ENCODE data around the gene ADAMTS2.

Gene ADAMTS2

GRCh38 chr5:179264783-179265513 lies 80.3 kb downstream of the ADAMTS2 start:
- Histone ChIP-seq H3K36me3 (ENCODE audit: control insufficient read depth, insufficient read depth, low read length) (no peaks in the 10 kb centered on the region), H3K9me3 (ENCODE audit: control insufficient read depth, low read length) (no peaks in the 10 kb centered on the region), H3K4me1 (ENCODE audit: control insufficient read depth, insufficient read depth, low read length) (peaks cover 5% of the 10 kb centered on the region), H3K27me3 (ENCODE audit: control insufficient read depth, insufficient read depth, low read length) (no peaks in the 10 kb centered on the region), H3K4me3 (ENCODE audit: low read length) (no peak overlapping the region), H3K9ac (ENCODE audit: low read length) (no peak overlapping the region)

GRCh38 chr5:179264053-179264782 lies 81.0 kb downstream of the ADAMTS2 start:
- no peak overlapping the region for H3K9ac ChIP-seq (ENCODE audit: low read length)
- H3K9me3 ChIP-seq (ENCODE audit: control insufficient read depth, low read length) = no peaks in the 10 kb centered on the region
- no peaks in the 10 kb centered on the region for H3K36me3 ChIP-seq (ENCODE audit: control insufficient read depth, insufficient read depth, low read length)
- peaks cover 5% of the 10 kb centered on the region for H3K4me1 ChIP-seq (ENCODE audit: control insufficient read depth, insufficient read depth, low read length)
- H3K27me3 ChIP-seq (ENCODE audit: control insufficient read depth, insufficient read depth, low read length) = no peaks in the 10 kb centered on the region
- no peak overlapping the region for H3K4me3 ChIP-seq (ENCODE audit: low read length)

- Histone ChIP-seq H3K4me1 (ENCODE audit: control insufficient read depth, insufficient read depth, low read length) (peaks cover 9% of the 10 kb centered on the region), H3K36me3 (ENCODE audit: control insufficient read depth, insufficient read depth, low read length) (no peaks in the 10 kb centered on the region), H3K9ac (ENCODE audit: low read length) (no peak overlapping the region), H3K4me3 (ENCODE audit: low read length) (no peak overlapping the region), H3K27me3 (ENCODE audit: control insufficient read depth, insufficient read depth, low read length) (no peaks in the 10 kb centered on the region), H3K9me3 (ENCODE audit: control insufficient read depth, low read length) (no peaks in the 10 kb centered on the region)
Observed at GRCh38 chr5:179263391-179264052, 81.7 kb downstream of the ADAMTS2 start.

DNA sequence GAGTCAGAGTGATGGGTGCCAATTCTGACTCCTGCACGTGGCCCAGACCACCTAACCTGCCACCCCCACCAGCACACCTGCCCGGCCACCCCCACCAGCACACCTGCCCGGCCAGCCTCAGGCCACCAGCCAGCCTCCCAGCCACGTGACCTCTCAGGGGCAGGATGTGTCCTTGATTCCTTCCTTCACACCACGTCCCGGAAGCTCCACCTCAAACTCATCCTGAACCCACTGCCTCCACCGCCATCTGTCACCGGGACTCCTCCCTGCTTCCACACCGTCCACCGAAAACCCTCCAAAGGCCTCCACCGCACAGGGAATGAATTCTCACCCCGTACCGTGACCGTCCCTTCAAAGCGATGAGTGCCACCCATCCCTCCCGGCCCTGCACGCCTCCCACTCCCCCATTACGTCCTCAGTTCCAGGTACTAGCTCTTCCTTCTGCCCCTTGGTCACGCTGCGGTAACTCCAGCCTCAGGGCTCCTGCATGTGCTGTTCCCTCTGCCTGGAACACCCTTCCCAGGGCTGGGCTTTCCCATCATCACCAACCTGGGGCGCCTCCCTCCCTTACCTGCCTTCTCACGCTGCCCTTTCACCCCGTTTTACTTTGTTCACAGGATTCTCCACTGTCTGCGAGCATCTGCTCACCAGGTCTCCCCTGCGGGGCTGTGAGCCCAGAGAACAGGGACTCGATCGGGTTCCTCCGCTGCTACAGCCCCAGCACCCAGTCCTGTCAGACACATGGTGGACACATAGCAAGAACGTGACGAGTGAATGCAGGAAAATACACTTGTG lies 82.9 kb downstream of the ADAMTS2 start:
- Histone ChIP-seq H3K4me3 (ENCODE audit: low read length) (no peak overlapping the region), H3K4me1 (ENCODE audit: control insufficient read depth, insufficient read depth, low read length) (peaks cover 9% of the 10 kb centered on the region), H3K9me3 (ENCODE audit: control insufficient read depth, low read length) (no peaks in the 10 kb centered on the region), H3K9ac (ENCODE audit: low read length) (no peak overlapping the region), H3K36me3 (ENCODE audit: control insufficient read depth, insufficient read depth, low read length) (no peaks in the 10 kb centered on the region), H3K27me3 (ENCODE audit: control insufficient read depth, insufficient read depth, low read length) (no peaks in the 10 kb centered on the region)

DNA sequence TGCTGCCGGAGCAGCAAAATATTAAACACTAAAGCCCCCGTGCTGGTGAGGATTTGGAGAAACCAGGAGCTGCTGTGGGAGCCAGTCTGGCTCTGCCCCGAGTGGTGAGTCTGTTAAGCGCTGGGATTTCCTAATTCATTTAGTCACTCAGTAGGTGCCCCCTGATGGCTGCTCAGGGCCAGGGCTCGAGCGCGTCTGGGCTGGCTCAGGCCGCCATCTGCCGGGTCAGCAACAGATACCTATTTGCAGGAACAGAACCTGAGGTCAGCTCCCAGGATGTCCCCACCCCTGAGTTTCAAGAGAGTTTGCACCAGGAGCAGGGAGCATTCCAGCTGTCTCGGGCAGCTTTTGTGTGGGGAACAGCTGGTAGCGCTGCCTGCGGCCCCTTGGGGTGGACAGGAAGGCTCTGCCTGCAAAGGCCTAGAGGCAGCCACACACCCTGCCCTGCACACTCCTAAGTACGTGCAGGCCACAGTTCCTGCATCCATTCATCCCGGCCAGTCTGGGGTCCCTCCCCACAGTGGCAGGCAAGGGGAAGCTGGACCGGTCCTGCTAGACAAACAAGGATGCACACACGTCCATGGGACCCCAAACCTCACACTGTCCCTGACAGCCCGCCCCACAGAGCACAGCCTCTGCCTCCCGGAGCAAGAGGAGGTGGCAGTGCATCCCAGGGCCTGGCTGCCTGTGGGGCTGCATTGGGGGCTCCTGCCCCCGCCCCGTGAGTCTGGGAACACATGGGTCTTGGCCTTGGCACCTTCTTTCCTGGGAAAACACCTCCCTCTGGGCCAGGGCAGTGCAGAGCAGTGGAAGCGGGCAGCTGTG lies 83.7 kb downstream of the ADAMTS2 start:
- Histone ChIP-seq H3K27me3 (ENCODE audit: control insufficient read depth, insufficient read depth, low read length) (no peaks in the 10 kb centered on the region), H3K9me3 (ENCODE audit: control insufficient read depth, low read length) (no peaks in the 10 kb centered on the region), H3K9ac (ENCODE audit: low read length) (no peak overlapping the region), H3K4me1 (ENCODE audit: control insufficient read depth, insufficient read depth, low read length) (peaks cover 9% of the 10 kb centered on the region), H3K4me3 (ENCODE audit: low read length) (no peak overlapping the region), H3K36me3 (ENCODE audit: control insufficient read depth, insufficient read depth, low read length) (no peaks in the 10 kb centered on the region)

DNA sequence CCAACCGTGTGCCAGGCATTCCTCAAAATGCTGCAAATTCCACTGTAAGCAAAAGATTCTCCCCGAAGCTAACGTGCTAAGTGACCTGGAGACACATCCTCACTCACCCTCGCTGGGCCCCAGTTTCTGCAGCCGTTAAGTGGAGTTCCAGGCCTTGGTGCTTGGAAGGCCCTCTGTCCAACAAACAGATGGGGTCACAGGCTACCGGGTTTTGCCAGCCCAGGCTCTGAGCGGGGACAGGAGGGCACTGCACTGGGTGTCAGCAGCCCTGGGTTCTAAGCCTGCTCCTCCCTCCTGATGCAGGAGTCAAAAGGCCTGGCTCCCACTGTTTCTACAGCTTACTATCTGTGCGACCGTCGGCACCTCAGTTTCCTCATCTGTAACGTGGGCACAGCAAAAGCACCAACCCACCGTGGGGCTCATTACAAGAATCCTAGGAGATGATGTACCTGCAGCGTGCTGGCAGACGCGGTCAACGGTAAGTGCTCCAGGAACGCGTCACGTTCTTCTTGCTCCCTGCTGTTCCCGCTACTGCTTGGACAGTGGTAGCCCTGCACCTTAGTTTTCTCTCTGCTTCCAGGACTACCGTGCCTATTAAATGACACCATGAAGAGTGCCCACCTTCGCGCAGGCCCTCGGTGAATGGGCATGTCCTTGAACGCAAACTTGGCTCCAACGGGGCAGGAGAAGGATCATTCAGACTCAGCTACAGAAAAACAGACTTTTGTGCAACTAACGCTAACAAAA lies 84.8 kb downstream of the ADAMTS2 start:
- H3K4me3 ChIP-seq (ENCODE audit: low read length) = no peak overlapping the region
- H3K4me1 ChIP-seq (ENCODE audit: control insufficient read depth, insufficient read depth, low read length) = peaks cover 9% of the 10 kb centered on the region

DNA sequence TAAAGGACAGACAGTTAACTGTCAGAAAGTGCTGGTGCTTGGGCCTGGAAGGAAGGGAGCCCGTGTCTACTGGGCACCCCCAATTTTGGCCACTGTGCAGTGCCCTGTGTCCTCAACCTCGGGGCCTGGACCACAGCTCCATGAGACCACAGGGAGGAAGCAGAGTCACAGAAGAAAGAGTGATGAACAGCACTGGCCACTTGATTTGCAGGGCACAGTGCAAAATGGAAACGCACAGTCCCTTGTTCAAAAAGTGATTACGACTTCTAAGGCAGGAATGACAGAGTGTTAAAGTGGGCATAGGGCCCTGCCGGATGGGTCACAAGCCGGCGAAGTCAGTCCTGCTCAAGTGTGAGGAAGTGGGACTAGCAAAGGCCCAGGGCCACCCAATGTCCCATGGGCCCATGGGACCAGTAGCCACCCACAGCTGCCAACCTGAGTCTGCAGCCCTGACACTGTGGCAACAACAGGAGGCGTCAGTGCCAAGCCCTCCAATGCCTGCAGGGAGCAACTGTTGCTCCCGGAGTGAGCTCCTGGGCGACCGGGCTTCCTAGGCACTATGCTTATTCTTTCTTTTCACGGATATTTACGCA lies 85.4 kb downstream of the ADAMTS2 start:
- Histone ChIP-seq H3K36me3 (ENCODE audit: control insufficient read depth, insufficient read depth, low read length) (no peaks in the 10 kb centered on the region), H3K27me3 (ENCODE audit: control insufficient read depth, insufficient read depth, low read length) (no peaks in the 10 kb centered on the region), H3K4me1 (ENCODE audit: control insufficient read depth, insufficient read depth, low read length) (peaks cover 4% of the 10 kb centered on the region), H3K9me3 (ENCODE audit: control insufficient read depth, low read length) (no peaks in the 10 kb centered on the region), H3K4me3 (ENCODE audit: low read length) (no peak overlapping the region), H3K9ac (ENCODE audit: low read length) (no peak overlapping the region)

More for the DNA sequence above, 84.8 kb downstream of the ADAMTS2 start:
- H3K27me3 ChIP-seq (ENCODE audit: control insufficient read depth, insufficient read depth, low read length) = no peaks in the 10 kb centered on the region
- H3K9ac ChIP-seq (ENCODE audit: low read length) = no peak overlapping the region
- H3K9me3 ChIP-seq (ENCODE audit: control insufficient read depth, low read length) = no peaks in the 10 kb centered on the region
- no peaks in the 10 kb centered on the region for H3K36me3 ChIP-seq (ENCODE audit: control insufficient read depth, insufficient read depth, low read length)

GRCh38 chr5:179258922-179259730 lies 86.1 kb downstream of the ADAMTS2 start:
- H3K9ac ChIP-seq (ENCODE audit: low read length) = no peak overlapping the region
- H3K36me3 ChIP-seq (ENCODE audit: control insufficient read depth, insufficient read depth, low read length) = no peaks in the 10 kb centered on the region
- no peaks in the 10 kb centered on the region for H3K9me3 ChIP-seq (ENCODE audit: control insufficient read depth, low read length)

GRCh38 chr5:179258001-179258921 lies 87.0 kb downstream of the ADAMTS2 start:
- Histone ChIP-seq H3K9me3 (ENCODE audit: control insufficient read depth, low read length) (no peaks in the 10 kb centered on the region), H3K27me3 (ENCODE audit: control insufficient read depth, insufficient read depth, low read length) (no peaks in the 10 kb centered on the region), H3K9ac (ENCODE audit: low read length) (no peak overlapping the region), H3K4me3 (ENCODE audit: low read length) (no peak overlapping the region), H3K36me3 (ENCODE audit: control insufficient read depth, insufficient read depth, low read length) (no peaks in the 10 kb centered on the region), H3K4me1 (ENCODE audit: control insufficient read depth, insufficient read depth, low read length) (peaks cover 4% of the 10 kb centered on the region)

More at GRCh38 chr5:179258922-179259730, 86.1 kb downstream of the ADAMTS2 start:
- H3K27me3 ChIP-seq (ENCODE audit: control insufficient read depth, insufficient read depth, low read length) = no peaks in the 10 kb centered on the region
- peaks cover 4% of the 10 kb centered on the region for H3K4me1 ChIP-seq (ENCODE audit: control insufficient read depth, insufficient read depth, low read length)
- no peak overlapping the region for H3K4me3 ChIP-seq (ENCODE audit: low read length)
